Tibial artery (tissue), 4 donors: Measurements from ENCODE around the gene GPATCH8.

Experiments used
- DNase-seq, 2 donors: peaks; one replicate each; pipeline ENCODE4 v3.0.0-alpha.2; 2019
- H3K27ac ChIP-seq, 2 donors: fragments of 200-600 bp; sonication (generic) in 1 of 2; 1 replicate in 1 of 2; 2 replicates in 1 of 2; pipeline ENCODE4 v1.5.1; 2018 to 2019; ENCODE audit warnings: mild to moderate bottlenecking in 1 of 2
- H3K27me3 ChIP-seq, 2 donors: fragments of 200-600 bp; sonication (generic) in 1 of 2; one replicate each; pipeline versions ENCODE4 v1.5.1 to v1.6.0; 2016 to 2019
- H3K36me3 ChIP-seq, 3 donors: fragments of 200-600 bp; sonication (generic) in 2 of 3; one replicate each; pipeline ENCODE4 v1.5.1; 2016 to 2019; ENCODE audit warnings: mild to moderate bottlenecking in 2 of 3
- H3K4me1 ChIP-seq, 4 donors: fragments of 200-600 bp; sonication (generic) in 2 of 4; 1 replicate in 3 of 4; 2 replicates in 1 of 4; pipeline ENCODE4 v1.5.1; 2016 to 2019
- H3K4me3 ChIP-seq, 2 donors: fragments of 200-600 bp; sonication (generic) in 1 of 2; 1 replicate in 1 of 2; 2 replicates in 1 of 2; pipeline ENCODE4 v1.5.1; 2018 to 2019; ENCODE audit warnings: mild to moderate bottlenecking in 2 of 2
- H3K9me3 ChIP-seq, 3 donors: fragments of 200-600 bp; sonication (generic) in 1 of 3; one replicate each; pipeline ENCODE4 v1.5.1; 2016 to 2019
- CTCF ChIP-seq, 2 experiments: fragments of 200-600 bp in 1 of 2; fragments of 450-650 bp in 1 of 2; IDR thresholded peaks; one replicate each; pipeline ENCODE4 v1.5.1; 2017 to 2019; ENCODE audit warnings: antibody characterized with exemption in 2 of 2, mild to moderate bottlenecking in 1 of 2, moderate library complexity in 1 of 2
- intact Hi-C: fragments of 100-400 bp; cut with DNase I; formaldehyde crosslinking; loops from one replicate; pipeline ENCODE4 v1.15.0; 2023; ENCODE audit warnings: low total_unique reads

The GPATCH8 gene

GRCh38 chr17:44361292-44362260, 141.6 kb downstream of the GPATCH8 start:
- Histone ChIP-seq H3K36me3 (no peaks in the 10 kb centered on the region), H3K9me3 (no peaks in the 10 kb centered on the region), H3K4me1 (peaks cover 0 to 20% (median 16%) of the 10 kb centered on the region in 4 donors), H3K27ac (no peak overlapping the region), H3K27me3 (peaks cover 0 to 51% of the 10 kb centered on the region in 2 donors), H3K4me3 (no peak overlapping the region)
- no peak for TF ChIP-seq CTCF (IDR thresholded peaks at IDR 0.05)
- intact Hi-C loops: no loop called here
- DNase-seq: no peak

GRCh38 chr17:44360826-44361225, 142.4 kb downstream of the GPATCH8 start:
- H3K27ac ChIP-seq: no peak overlapping the region

GRCh38 chr17:44360144-44360533, 143.1 kb downstream of the GPATCH8 start:
- Histone ChIP-seq H3K27me3 (peaks cover 0 to 40% of the 10 kb centered on the region in 2 donors), H3K4me1 (peaks cover 0 to 20% (median 16%) of the 10 kb centered on the region in 4 donors), H3K9me3 (no peaks in the 10 kb centered on the region), H3K36me3 (no peaks in the 10 kb centered on the region), H3K4me3 (no peak overlapping the region), H3K27ac (no peak overlapping the region)
- TF ChIP-seq CTCF (IDR thresholded peaks at IDR 0.05): no peak
- intact Hi-C loops: no loop called here
- no peak for DNase-seq

More at GRCh38 chr17:44360826-44361225, 142.4 kb downstream of the GPATCH8 start:
- Histone ChIP-seq H3K4me3 (no peak overlapping the region), H3K36me3 (no peaks in the 10 kb centered on the region), H3K4me1 (peaks cover 0 to 20% (median 16%) of the 10 kb centered on the region in 4 donors), H3K9me3 (no peaks in the 10 kb centered on the region), H3K27me3 (peaks cover 0 to 46% of the 10 kb centered on the region in 2 donors)
- no peak for TF ChIP-seq CTCF (IDR thresholded peaks at IDR 0.05)
- intact Hi-C loops: no loop called here
- no peak for DNase-seq

GRCh38 chr17:44359458-44360143, 143.6 kb downstream of the GPATCH8 start:
- TF ChIP-seq CTCF (IDR thresholded peaks at IDR 0.05): no peak
- H3K4me3 ChIP-seq: no peak overlapping the region
- intact Hi-C loops: no loop called here
- H3K4me1 ChIP-seq: peaks cover 0 to 20% (median 16%) of the 10 kb centered on the region in 4 donors
- peaks cover 0 to 35% of the 10 kb centered on the region in 2 donors for H3K27me3 ChIP-seq
- H3K36me3 ChIP-seq: no peaks in the 10 kb centered on the region
- peak in 1 of 2 donors; percentile 57 for DNase-seq
- no peaks in the 10 kb centered on the region for H3K9me3 ChIP-seq
- no peak overlapping the region for H3K27ac ChIP-seq

GRCh38 chr17:44359006-44359405, 144.2 kb downstream of the GPATCH8 start:
- intact Hi-C loops: no loop called here
- no peak for TF ChIP-seq CTCF (IDR thresholded peaks at IDR 0.05)

More at GRCh38 chr17:44359006-44359405, 144.2 kb downstream of the GPATCH8 start:
- Histone ChIP-seq H3K36me3 (no peaks in the 10 kb centered on the region), H3K4me1 (peaks cover 0 to 17% (median 14%) of the 10 kb centered on the region in 4 donors), H3K9me3 (no peaks in the 10 kb centered on the region), H3K27ac (no peak overlapping the region), H3K27me3 (peaks cover 0 to 32% of the 10 kb centered on the region in 2 donors), H3K4me3 (no peak overlapping the region)
- DNase-seq: no peak
